NCI-H226 (cell line): Measurements from ENCODE around the gene SH3RF3.

Source experiments
- DNase-seq: peaks from one replicate; pipeline ENCODE4 v3.0.0-alpha.2; 2015

SH3RF3 gene

DNA sequence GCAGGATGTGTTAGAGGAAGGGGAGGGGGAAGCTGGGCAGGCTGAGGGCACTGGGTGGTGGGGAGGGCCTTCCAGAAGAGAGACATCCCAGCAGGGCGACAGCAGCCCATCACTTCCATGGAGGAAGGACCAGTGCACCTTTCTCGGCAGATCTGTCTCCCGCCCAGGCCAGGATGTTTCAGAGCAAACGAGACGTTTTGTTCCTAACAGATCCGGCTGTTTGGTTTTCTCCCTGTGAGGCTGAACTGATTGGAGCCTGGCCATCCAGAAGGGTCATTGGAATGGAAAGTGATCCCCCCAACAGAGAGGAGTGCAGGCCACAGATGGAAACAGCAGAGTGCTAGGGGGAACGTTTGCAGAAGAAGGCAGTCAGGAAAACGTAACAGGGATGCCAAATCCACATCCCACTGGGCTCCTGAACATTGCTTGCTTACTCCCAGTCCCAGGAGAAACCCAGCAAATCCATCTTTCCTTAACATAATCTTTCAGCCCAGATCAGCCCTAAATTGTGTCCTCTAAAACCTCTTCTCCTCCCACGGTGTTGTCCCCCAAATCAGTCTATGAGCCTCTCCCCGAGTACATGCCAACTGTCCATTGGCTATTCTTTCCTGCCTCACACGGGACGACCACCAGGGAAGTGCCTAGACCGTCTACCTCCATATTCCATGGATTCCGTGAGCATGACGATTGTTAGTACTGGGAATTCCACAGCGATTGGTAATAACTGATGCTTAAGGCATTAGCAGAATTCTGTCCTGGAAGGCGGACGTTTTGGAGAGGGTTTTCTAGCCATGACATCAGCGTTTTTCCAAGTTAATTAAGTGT is 357.9 kb downstream of the SH3RF3 start:
- no peak for DNase-seq

- no peak for DNase-seq
Measured at GRCh38 chr2:109487536-109487869, 358.5 kb downstream of the SH3RF3 start.

GRCh38 chr2:109487871-109488655 is 359.1 kb downstream of the SH3RF3 start:
- no peak for DNase-seq

DNA sequence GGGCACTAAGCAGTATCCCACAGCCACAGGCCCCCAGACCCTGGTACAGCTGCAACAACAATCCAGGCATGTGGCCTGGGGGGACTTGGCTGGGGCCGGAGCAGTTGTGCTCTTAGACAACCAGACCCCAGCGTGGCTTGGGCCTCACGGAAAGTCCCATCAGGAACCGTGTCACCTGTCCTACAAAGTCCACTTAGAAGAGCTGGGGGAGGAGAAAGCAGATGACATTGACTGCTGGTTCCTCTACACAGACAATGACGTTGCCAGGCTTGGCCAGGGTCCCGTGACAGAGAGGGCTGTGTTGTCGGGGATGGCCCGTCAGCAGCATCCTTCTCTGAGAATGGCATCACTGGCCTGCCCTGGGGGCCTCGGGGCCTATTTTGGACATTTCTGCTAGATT is 360.3 kb downstream of the SH3RF3 start:
- no peak for DNase-seq

GRCh38 chr2:109493176-109493935 is 364.4 kb downstream of the SH3RF3 start:
- DNase-seq: no peak

GRCh38 chr2:109494351-109494750 is 365.3 kb downstream of the SH3RF3 start:
- no peak for DNase-seq

- DNase-seq: no peak
Measured at GRCh38 chr2:109497463-109497862, 368.5 kb downstream of the SH3RF3 start.

- no peak for DNase-seq
Measured at GRCh38 chr2:109497911-109498870, 369.2 kb downstream of the SH3RF3 start.

- DNase-seq: no peak
Measured at GRCh38 chr2:109498906-109499305, 369.9 kb downstream of the SH3RF3 start.

DNA sequence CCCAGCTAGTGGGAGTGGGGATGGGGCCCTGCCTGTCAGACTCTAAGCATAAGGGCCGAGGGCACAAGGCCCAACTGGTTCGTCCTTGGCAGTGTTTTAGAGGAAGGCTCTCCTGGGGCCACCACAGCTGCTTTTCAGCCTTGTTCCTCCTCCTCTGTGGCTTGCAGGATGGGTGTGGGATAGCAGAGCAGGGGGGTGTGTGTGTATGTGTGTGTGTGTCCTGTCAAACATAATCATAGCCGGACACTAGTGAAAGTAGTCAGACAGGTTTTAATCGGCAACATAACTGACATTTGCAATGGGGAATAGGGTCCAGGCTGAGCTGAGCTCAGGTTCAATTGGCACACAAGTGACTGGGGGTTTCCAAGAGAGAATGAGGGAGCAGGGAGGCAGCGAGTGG is 370.6 kb downstream of the SH3RF3 start:
- no peak for DNase-seq

DNA sequence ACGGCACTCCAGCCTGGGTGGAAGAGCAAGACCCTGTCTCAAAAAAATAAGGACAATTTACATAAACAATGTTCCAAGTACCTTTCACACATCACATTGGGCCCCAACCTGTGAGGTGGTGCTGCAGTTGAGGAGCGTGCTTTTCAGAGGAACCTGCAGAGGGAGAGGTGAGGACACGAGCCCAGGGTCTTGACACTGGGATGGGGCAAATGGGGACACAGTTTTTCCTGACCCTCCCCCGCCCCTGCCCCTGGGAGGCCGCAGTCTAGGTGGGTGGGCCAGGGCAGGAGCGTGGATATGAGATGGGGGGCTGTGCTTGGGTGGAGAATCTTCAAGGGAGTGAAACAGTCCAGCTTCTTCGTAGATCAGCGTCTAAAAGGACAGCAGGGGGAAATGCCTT is 371.9 kb downstream of the SH3RF3 start:
- DNase-seq: no peak

GRCh38 chr2:109501461-109501860 is 372.5 kb downstream of the SH3RF3 start:
- no peak for DNase-seq

DNA sequence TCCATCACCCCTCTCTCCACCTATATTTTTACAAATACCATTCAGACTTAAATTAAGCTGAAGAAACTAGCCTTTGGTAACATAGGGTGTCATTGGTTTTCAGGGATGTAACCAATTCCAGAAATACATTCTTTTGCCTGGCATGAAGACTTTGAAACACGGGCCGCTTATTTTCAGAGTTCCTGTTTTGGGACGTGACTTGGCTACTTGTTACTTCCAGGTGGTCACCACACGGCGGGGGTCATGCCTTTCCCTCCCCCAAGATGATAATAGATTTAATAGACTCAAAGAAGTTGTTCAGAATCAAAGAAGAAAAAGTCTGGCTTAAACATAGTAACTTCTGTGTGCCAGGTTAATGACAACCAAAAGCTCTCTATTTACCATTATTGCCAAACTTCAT is 374.2 kb downstream of the SH3RF3 start:
- DNase-seq: no peak

DNA sequence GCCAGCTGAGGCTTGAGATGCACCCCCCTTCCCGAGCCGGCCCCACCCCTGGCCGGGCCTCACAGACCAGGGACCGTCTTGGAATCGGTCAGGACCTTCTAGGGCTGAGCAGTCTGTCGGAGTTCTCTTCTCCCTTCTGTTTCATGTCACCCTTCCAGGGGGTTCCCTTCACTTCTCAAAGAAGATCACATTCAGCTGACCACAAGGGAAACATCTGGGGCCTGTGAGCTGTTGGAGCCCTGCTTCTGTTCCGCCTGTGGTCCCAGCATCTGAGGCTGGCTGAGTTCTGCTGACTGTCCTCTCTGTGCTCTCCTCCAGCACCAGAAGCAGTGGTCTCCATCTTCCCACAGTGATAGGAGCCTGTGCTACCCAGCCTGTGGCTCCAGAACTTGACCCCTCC is 378.2 kb downstream of the SH3RF3 start:
- DNase-seq: no peak

DNA sequence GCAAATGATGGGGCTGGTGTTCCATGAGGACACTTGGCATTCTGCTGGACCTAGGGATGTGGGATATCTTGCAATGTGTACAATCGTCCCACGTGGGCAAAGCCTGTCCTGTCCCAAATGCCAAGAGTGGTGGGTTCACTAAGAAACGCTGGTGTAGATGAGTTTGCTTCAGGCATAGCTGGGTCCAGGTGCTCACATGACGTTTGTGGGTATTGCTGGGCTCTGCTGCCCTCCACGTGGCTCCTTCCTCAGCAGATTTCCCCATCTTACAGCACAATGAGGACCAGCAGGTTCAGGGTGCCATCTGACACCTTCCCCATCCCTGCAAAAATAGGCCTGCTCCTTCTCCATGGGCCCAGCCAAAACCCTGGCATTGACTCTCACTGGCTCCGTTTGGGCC is 378.8 kb downstream of the SH3RF3 start:
- no peak for DNase-seq

DNA sequence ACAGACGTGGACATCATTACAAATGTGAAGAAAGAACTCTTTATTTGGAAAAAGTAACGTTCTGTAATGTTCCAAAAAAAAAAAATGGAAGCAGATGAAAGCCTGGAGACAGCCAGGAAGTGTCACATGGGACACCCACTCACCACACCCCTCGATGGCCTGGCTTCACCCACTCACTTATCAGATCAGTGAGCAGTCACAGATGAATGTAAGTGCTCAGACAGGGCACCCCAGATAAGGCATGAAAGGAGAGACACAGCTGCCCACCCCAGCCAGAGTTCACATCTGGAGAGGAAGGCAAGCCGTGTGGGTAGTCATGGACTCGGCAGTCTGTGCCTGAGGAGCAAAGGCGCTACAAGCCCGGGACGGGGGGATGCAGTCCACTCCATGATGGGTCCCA is 379.6 kb downstream of the SH3RF3 start:
- no peak for DNase-seq

DNA sequence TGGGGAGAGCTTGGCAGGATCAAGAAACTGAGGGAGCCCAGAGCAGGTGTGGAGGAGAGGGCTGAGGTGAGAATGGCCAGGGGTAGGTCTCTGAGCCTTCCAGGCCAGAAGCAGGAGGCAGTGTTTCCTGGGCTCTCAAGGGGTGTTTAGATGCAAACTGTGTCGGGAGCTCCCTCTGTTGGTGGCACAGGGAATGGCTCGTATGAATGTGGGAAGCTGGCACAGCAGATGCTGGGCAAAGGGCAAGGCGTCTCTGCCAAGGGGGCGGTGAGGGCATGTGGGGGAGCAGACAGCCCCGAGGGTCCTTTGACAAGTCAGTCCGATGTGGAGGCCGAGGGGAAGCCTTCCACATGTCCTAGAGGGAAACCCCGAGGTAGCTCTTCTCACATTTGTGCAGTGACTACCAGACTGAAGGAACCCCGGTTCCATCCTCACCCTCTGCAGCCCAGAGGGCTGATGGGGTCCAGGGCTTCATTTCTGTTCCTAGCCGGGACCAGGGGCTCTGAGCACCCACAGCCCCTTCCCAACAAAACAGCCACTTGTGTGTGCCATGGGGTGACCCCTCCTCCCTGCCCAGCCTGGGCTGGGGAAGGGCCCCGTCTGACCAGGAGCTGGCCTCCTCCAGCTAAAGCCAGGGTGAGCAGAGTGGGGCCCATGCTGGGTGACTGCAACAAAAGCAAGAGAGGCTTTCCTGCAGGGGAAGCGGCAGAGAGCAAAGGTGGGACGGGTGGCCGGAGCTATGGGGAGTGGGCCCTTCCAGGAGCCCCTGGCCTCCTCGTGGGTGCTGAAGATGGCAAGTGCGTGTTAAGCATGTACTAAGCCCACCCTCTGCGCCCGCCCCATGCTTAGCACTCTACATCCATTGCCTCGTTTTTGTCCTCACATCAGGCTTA is 381.4 kb downstream of the SH3RF3 start:
- DNase-seq: peak; percentile 43

DNA sequence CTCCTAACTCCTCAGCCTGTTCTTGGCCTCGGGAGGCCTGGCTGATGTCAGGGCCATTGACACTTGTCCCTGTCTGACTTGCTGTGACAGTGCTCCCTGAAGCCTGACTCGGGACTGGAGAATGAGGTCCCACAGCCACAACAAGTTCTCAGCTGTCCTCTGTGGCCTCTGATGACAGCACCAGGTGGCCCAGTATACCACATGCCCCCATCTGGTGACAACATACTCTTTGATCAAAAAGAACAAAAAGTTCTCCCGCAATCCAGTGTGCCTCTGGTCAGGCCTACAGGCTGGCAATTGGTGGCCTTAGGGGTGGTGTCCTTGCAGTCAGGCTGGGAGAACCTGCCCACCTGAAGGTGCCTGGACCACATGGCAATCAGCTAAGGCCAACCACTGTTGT is 382.2 kb downstream of the SH3RF3 start:
- no peak for DNase-seq

DNA sequence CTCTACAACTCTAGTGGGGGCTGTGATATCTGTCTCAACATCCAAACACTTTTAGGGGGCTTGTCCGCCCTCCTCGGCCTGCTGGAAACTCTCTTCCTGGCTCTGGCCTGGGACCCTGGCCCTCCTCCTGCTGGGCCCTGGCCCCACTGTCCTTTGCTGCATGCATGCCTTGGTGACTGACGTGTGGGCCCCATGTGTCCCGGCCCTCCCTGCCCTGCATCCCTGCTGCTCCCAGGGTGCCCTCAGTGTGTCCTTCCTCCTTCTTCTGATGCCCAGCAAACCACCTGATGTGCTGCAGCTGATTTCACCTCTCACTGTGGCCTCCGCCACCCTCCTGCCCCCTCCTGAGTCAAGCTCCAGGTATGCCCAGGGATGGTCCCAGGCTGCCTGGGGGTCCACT is 383.1 kb downstream of the SH3RF3 start:
- DNase-seq: no peak

- no peak for DNase-seq
Measured at GRCh38 chr2:109513230-109513629, 384.2 kb downstream of the SH3RF3 start.
